Fibroblast of lung (primary cell): ENCODE results near the gene HOXC10. TPM values are rescaled to one million over a fixed set of nuclear protein-coding genes. Genes with fewer than 3 reads are reported as not detected.

Source experiments
- DNase-seq, 2 donors: peaks; one replicate each; pipeline versions ENCODE4 v3.0.0 to v3.0.0-alpha.2; 2010; ENCODE audit warnings: low read depth in 2 of 2
- H2AFZ ChIP-seq: 2 replicates; pipeline ENCODE4 v1.5.1; 2012; ENCODE audit warnings: low read length, control low read depth, inconsistent platforms
- H3K27ac ChIP-seq: 2 replicates; pipeline ENCODE4 v1.5.1; 2011; ENCODE audit warnings: low read length, control low read depth; ENCODE audit not compliant: insufficient read depth
- H3K27me3 ChIP-seq: 2 replicates; pipeline ENCODE4 v1.5.1; 2011; ENCODE audit warnings: mild to moderate bottlenecking, low read length; ENCODE audit not compliant: control insufficient read depth, insufficient read depth
- H3K36me3 ChIP-seq: 2 replicates; pipeline ENCODE4 v1.5.1; 2011; ENCODE audit warnings: low read length; ENCODE audit not compliant: control insufficient read depth, insufficient read depth
- H3K4me1 ChIP-seq: 2 replicates; pipeline ENCODE4 v1.5.1; 2011; ENCODE audit warnings: low read length; ENCODE audit not compliant: control insufficient read depth, insufficient read depth; ENCODE audit errors: extremely low read depth
- H3K4me2 ChIP-seq: 2 replicates; pipeline ENCODE4 v1.5.1; 2011; ENCODE audit warnings: low read length, control low read depth; ENCODE audit not compliant: insufficient read depth; ENCODE audit errors: extremely low read depth
- H3K4me3 ChIP-seq, 4 experiments: fragments of 200-600 bp in 1 of 4; sonication (generic) in 1 of 4; replicated peaks in 1 of 4; 2 replicates each; pipeline ENCODE4 v1.5.1; 2011 to 2016; ENCODE audit warnings: low read length in 4 of 4, low read depth in 3 of 4, mild to moderate bottlenecking in 3 of 4, control low read depth in 2 of 4, inconsistent platforms in 1 of 4, mixed read lengths in 1 of 4; ENCODE audit not compliant: insufficient read depth in 1 of 4; ENCODE audit errors: control extremely low read depth in 1 of 4
- H3K79me2 ChIP-seq: 2 replicates; pipeline ENCODE4 v1.5.1; 2012; ENCODE audit warnings: mild to moderate bottlenecking, low read length, inconsistent platforms; ENCODE audit not compliant: control insufficient read depth, insufficient read depth
- H3K9ac ChIP-seq: 2 replicates; pipeline ENCODE4 v1.5.1; 2011; ENCODE audit warnings: mild to moderate bottlenecking, low read length, control low read depth; ENCODE audit not compliant: insufficient read depth
- H3K9me3 ChIP-seq: 2 replicates; pipeline ENCODE4 v1.5.1; 2012; ENCODE audit warnings: low read depth, low read length; ENCODE audit not compliant: control insufficient read depth, insufficient read depth
- H4K20me1 ChIP-seq: 2 replicates; pipeline ENCODE4 v1.5.1; 2011; ENCODE audit warnings: low read length; ENCODE audit not compliant: control insufficient read depth, insufficient read depth; ENCODE audit errors: extremely low read depth
- CTCF ChIP-seq, 2 donors: IDR thresholded peaks in 1 of 2; conservative IDR thresholded peaks in 1 of 2; 1 replicate in 1 of 2; 2 replicates in 1 of 2; pipeline ENCODE4 v1.5.1; 2011 to 2012; ENCODE audit warnings: low read length in 2 of 2, control low read depth in 1 of 2, inconsistent platforms in 1 of 2, low read depth in 1 of 2, mild to moderate bottlenecking in 1 of 2
- EZH2 ChIP-seq: IDR thresholded peaks from 2 replicates; pipeline ENCODE4 v1.5.1; 2012; ENCODE audit warnings: low read length, control low read depth, mild to moderate bottlenecking; ENCODE audit errors: missing control alignments
- polyA plus RNA-seq, 2 donors: library from polyadenylated mRNA; depleted of rRNA in 1 of 2; stranded (reverse) in 1 of 2; unstranded in 1 of 2; fragments of >200 nt; gene quantifications; 2 replicates each; pipeline ENCODE4 v1.2.1, GENCODE V29; 2011 to 2012; ENCODE audit warnings: missing spikeins in 1 of 2
- total RNA-seq: library from RNA; depleted of rRNA; stranded (reverse); fragments of >200 nt; gene quantifications from 2 replicates; pipeline ENCODE4 v1.2.1, GENCODE V29; 2014

The HOXC10 gene
- total and polyA plus RNA-seq, 2 donors (not counting 1 experiment from before 2014, with no cell fraction given), result 0.06 TPM; not detected in 1

GRCh38 chr12:54007538-54008259, 22.8 kb downstream of the HOXC10 start:
- TF ChIP-seq CTCF (conservative IDR thresholded peaks at IDR 0.05 in 1 of 2, IDR thresholded peaks at IDR 0.05 in 1 of 2; ENCODE audit: low read depth in 1 of 2, low read length in 2 of 2), result no peak
- no peak for TF ChIP-seq EZH2
- Histone ChIP-seq H3K27ac (no peak overlapping the region), H3K9me3 (no peaks in the 10 kb centered on the region), H3K4me1 (no peaks in the 10 kb centered on the region), H3K9ac (no peak overlapping the region), H2AFZ (no peak overlapping the region), H3K27me3 (peaks cover 71% of the 10 kb centered on the region), H4K20me1 (no peaks in the 10 kb centered on the region), H3K36me3 (no peaks in the 10 kb centered on the region), H3K79me2 (no peaks in the 10 kb centered on the region), H3K4me3 (no peak overlapping the region), H3K4me2 (no peak overlapping the region)
- no peak for DNase-seq

- no peak overlapping the region for H3K9ac ChIP-seq
- no peak for DNase-seq
- H2AFZ ChIP-seq, result no peak overlapping the region
- H3K4me3 ChIP-seq, result no peak overlapping the region
- H4K20me1 ChIP-seq, result no peaks in the 10 kb centered on the region
- no peaks in the 10 kb centered on the region for H3K79me2 ChIP-seq
- no peak overlapping the region for H3K4me2 ChIP-seq
- H3K4me1 ChIP-seq, result no peaks in the 10 kb centered on the region
- H3K27me3 ChIP-seq, result peaks cover 72% of the 10 kb centered on the region
- TF ChIP-seq EZH2 (peak; percentile 76), CTCF (conservative IDR thresholded peaks at IDR 0.05 in 1 of 2, IDR thresholded peaks at IDR 0.05 in 1 of 2; ENCODE audit: low read depth in 1 of 2, low read length in 2 of 2) (no peak)
- no peak overlapping the region for H3K27ac ChIP-seq
- no peaks in the 10 kb centered on the region for H3K9me3 ChIP-seq
- H3K36me3 ChIP-seq, result no peaks in the 10 kb centered on the region
These were observed 23.3 kb downstream of the HOXC10 start for GRCh38 chr12:54008260-54008552.

- Histone ChIP-seq H4K20me1 (no peaks in the 10 kb centered on the region), H2AFZ (no peak overlapping the region), H3K4me1 (no peaks in the 10 kb centered on the region), H3K9ac (no peak overlapping the region), H3K79me2 (no peaks in the 10 kb centered on the region), H3K4me3 (peak overlapping the region in 2 of 4 experiments; percentile 21 to 31), H3K9me3 (no peaks in the 10 kb centered on the region), H3K36me3 (no peaks in the 10 kb centered on the region), H3K27ac (no peak overlapping the region), H3K27me3 (peaks cover 72% of the 10 kb centered on the region), H3K4me2 (no peak overlapping the region)
- DNase-seq, result no peak
- TF ChIP-seq EZH2 (peak; percentile 96), CTCF (conservative IDR thresholded peaks at IDR 0.05 in 1 of 2, IDR thresholded peaks at IDR 0.05 in 1 of 2; ENCODE audit: low read depth in 1 of 2, low read length in 2 of 2) (no peak)
These were observed 24.5 kb downstream of the HOXC10 start for GRCh38 chr12:54009171-54010052.
